ENCODE measurements around the gene PTGES2. TPM values are rescaled to one million over a fixed set of nuclear protein-coding genes. Genes with fewer than 3 reads are reported as not detected.
"Not testable (repeated sequence)": the region's sequence is repeated elsewhere in the genome, so short reads cannot be mapped to it uniquely, and the experiment has no call there.

PTGES2 gene
- total RNA-seq, 1 donor from 2014 or later = 52.8 TPM

GRCh38 chr9:128136816-128137793 is 9.6 kb upstream of the PTGES2 start:
- DNase-seq = no peak

GRCh38 chr9:128135561-128135960 is 8.0 kb upstream of the PTGES2 start:
- not testable (repeated sequence) for DNase-seq

GRCh38 chr9:128132139-128132538 is 4.6 kb upstream of the PTGES2 start:
- DNase-seq = not testable (repeated sequence)

- DNase-seq = not testable (repeated sequence)
Measured at GRCh38 chr9:128131346-128131745, 3.8 kb upstream of the PTGES2 start.

- not testable (repeated sequence) for DNase-seq
Measured at GRCh38 chr9:128130651-128131050, 3.1 kb upstream of the PTGES2 start.

- not testable (repeated sequence) for DNase-seq
Measured at GRCh38 chr9:128129976-128130590, 2.6 kb upstream of the PTGES2 start.

GRCh38 chr9:128128836-128129590 is 1.5 kb upstream of the PTGES2 start:
- no peak for DNase-seq

GRCh38 chr9:128127990-128128835 is 684 bp upstream of the PTGES2 start:
- peak; percentile 90 for DNase-seq

- DNase-seq = no peak
Measured at GRCh38 chr9:128125580-128126354, 1.8 kb downstream of the PTGES2 start.

- peak; percentile 74 for DNase-seq
Measured at GRCh38 chr9:128124873-128125579, 2.5 kb downstream of the PTGES2 start.

- DNase-seq = no peak
Measured at GRCh38 chr9:128124451-128124850, 3.1 kb downstream of the PTGES2 start.

GRCh38 chr9:128123451-128124080 is 4.0 kb downstream of the PTGES2 start:
- no peak for DNase-seq

- DNase-seq = no peak
Measured at GRCh38 chr9:128122809-128123175, 4.7 kb downstream of the PTGES2 start.

GRCh38 chr9:128121924-128122808 is 5.4 kb downstream of the PTGES2 start:
- no peak for DNase-seq

- DNase-seq = no peak
Measured at GRCh38 chr9:128121466-128121810, 6.1 kb downstream of the PTGES2 start.

GRCh38 chr9:128120741-128121465 is 6.6 kb downstream of the PTGES2 start:
- no peak for DNase-seq

- no peak for DNase-seq
Measured at GRCh38 chr9:128120061-128120740, 7.3 kb downstream of the PTGES2 start.
